Fibroblast of lung (primary cell): Measurements from ENCODE around the gene RSL24D1. TPM values are rescaled to one million over a fixed set of nuclear protein-coding genes. Genes with fewer than 3 reads are reported as not detected.

Source experiments
- DNase-seq, 2 donors: peaks; one replicate each; pipeline versions ENCODE4 v3.0.0 to v3.0.0-alpha.2; 2010; ENCODE audit warnings: low read depth in 2 of 2
- H2AFZ ChIP-seq: 2 replicates; pipeline ENCODE4 v1.5.1; 2012; ENCODE audit warnings: low read length, control low read depth, inconsistent platforms
- H3K27ac ChIP-seq: 2 replicates; pipeline ENCODE4 v1.5.1; 2011; ENCODE audit warnings: low read length, control low read depth; ENCODE audit not compliant: insufficient read depth
- H3K27me3 ChIP-seq: 2 replicates; pipeline ENCODE4 v1.5.1; 2011; ENCODE audit warnings: mild to moderate bottlenecking, low read length; ENCODE audit not compliant: control insufficient read depth, insufficient read depth
- H3K36me3 ChIP-seq: 2 replicates; pipeline ENCODE4 v1.5.1; 2011; ENCODE audit warnings: low read length; ENCODE audit not compliant: control insufficient read depth, insufficient read depth
- H3K4me1 ChIP-seq: 2 replicates; pipeline ENCODE4 v1.5.1; 2011; ENCODE audit warnings: low read length; ENCODE audit not compliant: control insufficient read depth, insufficient read depth; ENCODE audit errors: extremely low read depth
- H3K4me2 ChIP-seq: 2 replicates; pipeline ENCODE4 v1.5.1; 2011; ENCODE audit warnings: low read length, control low read depth; ENCODE audit not compliant: insufficient read depth; ENCODE audit errors: extremely low read depth
- H3K4me3 ChIP-seq, 4 experiments: fragments of 200-600 bp in 1 of 4; sonication (generic) in 1 of 4; replicated peaks in 1 of 4; 2 replicates each; pipeline ENCODE4 v1.5.1; 2011 to 2016; ENCODE audit warnings: low read length in 4 of 4, low read depth in 3 of 4, mild to moderate bottlenecking in 3 of 4, control low read depth in 2 of 4, inconsistent platforms in 1 of 4, mixed read lengths in 1 of 4; ENCODE audit not compliant: insufficient read depth in 1 of 4; ENCODE audit errors: control extremely low read depth in 1 of 4
- H3K79me2 ChIP-seq: 2 replicates; pipeline ENCODE4 v1.5.1; 2012; ENCODE audit warnings: mild to moderate bottlenecking, low read length, inconsistent platforms; ENCODE audit not compliant: control insufficient read depth, insufficient read depth
- H3K9ac ChIP-seq: 2 replicates; pipeline ENCODE4 v1.5.1; 2011; ENCODE audit warnings: mild to moderate bottlenecking, low read length, control low read depth; ENCODE audit not compliant: insufficient read depth
- H3K9me3 ChIP-seq: 2 replicates; pipeline ENCODE4 v1.5.1; 2012; ENCODE audit warnings: low read depth, low read length; ENCODE audit not compliant: control insufficient read depth, insufficient read depth
- H4K20me1 ChIP-seq: 2 replicates; pipeline ENCODE4 v1.5.1; 2011; ENCODE audit warnings: low read length; ENCODE audit not compliant: control insufficient read depth, insufficient read depth; ENCODE audit errors: extremely low read depth
- CTCF ChIP-seq, 2 donors: IDR thresholded peaks in 1 of 2; conservative IDR thresholded peaks in 1 of 2; 1 replicate in 1 of 2; 2 replicates in 1 of 2; pipeline ENCODE4 v1.5.1; 2011 to 2012; ENCODE audit warnings: low read length in 2 of 2, control low read depth in 1 of 2, inconsistent platforms in 1 of 2, low read depth in 1 of 2, mild to moderate bottlenecking in 1 of 2
- EZH2 ChIP-seq: IDR thresholded peaks from 2 replicates; pipeline ENCODE4 v1.5.1; 2012; ENCODE audit warnings: low read length, control low read depth, mild to moderate bottlenecking; ENCODE audit errors: missing control alignments
- polyA plus RNA-seq, 2 donors: library from polyadenylated mRNA; depleted of rRNA in 1 of 2; stranded (reverse) in 1 of 2; unstranded in 1 of 2; fragments of >200 nt; gene quantifications; 2 replicates each; pipeline ENCODE4 v1.2.1, GENCODE V29; 2011 to 2012; ENCODE audit warnings: missing spikeins in 1 of 2
- total RNA-seq: library from RNA; depleted of rRNA; stranded (reverse); fragments of >200 nt; gene quantifications from 2 replicates; pipeline ENCODE4 v1.2.1, GENCODE V29; 2014

Gene RSL24D1
- total and polyA plus RNA-seq, 2 donors (not counting 1 experiment from before 2014, with no cell fraction given): 56.8 to 117 TPM

- TF ChIP-seq CTCF (conservative IDR thresholded peaks at IDR 0.05 in 1 of 2, IDR thresholded peaks at IDR 0.05 in 1 of 2; ENCODE audit: low read depth in 1 of 2, low read length in 2 of 2): no peak
- TF ChIP-seq EZH2: no peak
These were observed 38.0 kb upstream of the RSL24D1 start for GRCh38 chr15:55234800-55235104.

GRCh38 chr15:55234104-55234799, 37.5 kb upstream of the RSL24D1 start:
- Histone ChIP-seq H3K27me3 (no peaks in the 10 kb centered on the region), H3K9me3 (no peaks in the 10 kb centered on the region), H2AFZ (no peak overlapping the region), H3K27ac (no peak overlapping the region), H4K20me1 (no peaks in the 10 kb centered on the region), H3K4me2 (no peak overlapping the region), H3K4me1 (no peaks in the 10 kb centered on the region), H3K9ac (no peak overlapping the region), H3K4me3 (no peak overlapping the region), H3K36me3 (no peaks in the 10 kb centered on the region), H3K79me2 (no peaks in the 10 kb centered on the region)
- no peak for DNase-seq
- TF ChIP-seq EZH2: no peak

More at GRCh38 chr15:55234800-55235104, 38.0 kb upstream of the RSL24D1 start:
- H3K36me3 ChIP-seq: no peaks in the 10 kb centered on the region
- no peak overlapping the region for H3K4me3 ChIP-seq
- H3K4me2 ChIP-seq: no peak overlapping the region
- H3K27me3 ChIP-seq: no peaks in the 10 kb centered on the region
- no peak for DNase-seq
- no peak overlapping the region for H2AFZ ChIP-seq
- no peaks in the 10 kb centered on the region for H3K9me3 ChIP-seq
- H3K27ac ChIP-seq: no peak overlapping the region
- no peaks in the 10 kb centered on the region for H3K4me1 ChIP-seq
- H4K20me1 ChIP-seq: no peaks in the 10 kb centered on the region
- no peaks in the 10 kb centered on the region for H3K79me2 ChIP-seq
- no peak overlapping the region for H3K9ac ChIP-seq

GRCh38 chr15:55231455-55231854, 34.7 kb upstream of the RSL24D1 start:
- Histone ChIP-seq H3K27me3 (no peaks in the 10 kb centered on the region), H3K36me3 (no peaks in the 10 kb centered on the region), H3K9ac (no peak overlapping the region), H3K27ac (no peak overlapping the region), H4K20me1 (no peaks in the 10 kb centered on the region), H2AFZ (no peak overlapping the region), H3K9me3 (no peaks in the 10 kb centered on the region), H3K4me2 (no peak overlapping the region), H3K4me1 (no peaks in the 10 kb centered on the region), H3K79me2 (no peaks in the 10 kb centered on the region), H3K4me3 (no peak overlapping the region)
- no peak for TF ChIP-seq CTCF (conservative IDR thresholded peaks at IDR 0.05 in 1 of 2, IDR thresholded peaks at IDR 0.05 in 1 of 2; ENCODE audit: low read depth in 1 of 2, low read length in 2 of 2)
- TF ChIP-seq EZH2: no peak
- DNase-seq: no peak
